Loucy (cell line): ENCODE results near the gene FAM187B.

ENCODE experiments used
- CTCF ChIP-seq: fragments of 200-600 bp; sonication (generic); conservative IDR thresholded peaks from 2 replicates; pipeline ENCODE4 v1.5.1; 2014; ENCODE audit warnings: mild to moderate bottlenecking, antibody characterized with exemption, low read length
- EZH2phosphoT487 ChIP-seq: fragments of 200-600 bp; IDR thresholded peaks from 2 replicates; pipeline ENCODE4 v1.6.1; 2018; ENCODE audit warnings: antibody characterized with exemption, mild to moderate bottlenecking, moderate library complexity, borderline replicate concordance

GRCh38 chr19:35194012-35194984 is 34.2 kb downstream of the FAM187B start:
- TF ChIP-seq CTCF: no peak
- TF ChIP-seq EZH2phosphoT487: no peak
